Peyer's patch (tissue), 4 donors: ENCODE data around the gene SLC66A2. TPM values are rescaled to one million over a fixed set of nuclear protein-coding genes. Genes with fewer than 3 reads are reported as not detected.

Experiments used
- DNase-seq, 3 donors: peaks; one replicate each; pipeline ENCODE4 v3.0.0-alpha.2; 2017 to 2019
- H3K27ac ChIP-seq, 4 donors: fragments of 200-600 bp; sonication (generic); one replicate each; pipeline ENCODE4 v1.5.1; 2016 to 2019
- H3K27me3 ChIP-seq, 2 donors: fragments of 200-600 bp; sonication (generic); one replicate each; pipeline ENCODE4 v1.5.1; 2019
- H3K36me3 ChIP-seq, 3 donors: fragments of 200-600 bp; sonication (generic); one replicate each; pipeline ENCODE4 v1.5.1; 2016 to 2019
- H3K4me1 ChIP-seq, 4 donors: fragments of 200-600 bp; sonication (generic); one replicate each; pipeline ENCODE4 v1.5.1; 2016 to 2019
- H3K4me3 ChIP-seq, 4 donors: fragments of 200-600 bp; sonication (generic); 1 replicate in 3 of 4; 2 replicates in 1 of 4; pipeline ENCODE4 v1.5.1; 2016 to 2019; ENCODE audit warnings: mild to moderate bottlenecking in 1 of 4
- H3K9me3 ChIP-seq, 4 donors: fragments of 200-600 bp; sonication (generic); one replicate each; pipeline ENCODE4 v1.5.1; 2016 to 2019; ENCODE audit warnings: mild to moderate bottlenecking in 1 of 4
- POLR2A ChIP-seq, 2 donors: fragments of 450-650 bp; IDR thresholded peaks; one replicate each; pipeline ENCODE4 v1.5.1; 2017; ENCODE audit warnings: antibody characterized with exemption in 2 of 2, mild to moderate bottlenecking in 2 of 2, moderate library complexity in 2 of 2
- total RNA-seq, 4 donors: library from RNA; depleted of rRNA; stranded (reverse); fragments of >200 nt; gene quantifications; one replicate each; pipeline ENCODE4 v1.1.0, GENCODE V29; 2016
- TF ChIP-seq, protein P1 (sequence below), 6 experiments: fragments of 450-650 bp in 4 of 6; fragments of 200-600 bp in 2 of 6; sonication (generic) in 1 of 6; IDR thresholded peaks; one replicate each; pipeline ENCODE4 v1.5.1; 2017 to 2019; ENCODE audit warnings: antibody characterized with exemption in 6 of 6, mild to moderate bottlenecking in 3 of 6, moderate library complexity in 1 of 6

The SLC66A2 gene
- total RNA-seq, 4 donors from 2014 or later: 28.0 to 41.4 (median 34.9) TPM

DNA sequence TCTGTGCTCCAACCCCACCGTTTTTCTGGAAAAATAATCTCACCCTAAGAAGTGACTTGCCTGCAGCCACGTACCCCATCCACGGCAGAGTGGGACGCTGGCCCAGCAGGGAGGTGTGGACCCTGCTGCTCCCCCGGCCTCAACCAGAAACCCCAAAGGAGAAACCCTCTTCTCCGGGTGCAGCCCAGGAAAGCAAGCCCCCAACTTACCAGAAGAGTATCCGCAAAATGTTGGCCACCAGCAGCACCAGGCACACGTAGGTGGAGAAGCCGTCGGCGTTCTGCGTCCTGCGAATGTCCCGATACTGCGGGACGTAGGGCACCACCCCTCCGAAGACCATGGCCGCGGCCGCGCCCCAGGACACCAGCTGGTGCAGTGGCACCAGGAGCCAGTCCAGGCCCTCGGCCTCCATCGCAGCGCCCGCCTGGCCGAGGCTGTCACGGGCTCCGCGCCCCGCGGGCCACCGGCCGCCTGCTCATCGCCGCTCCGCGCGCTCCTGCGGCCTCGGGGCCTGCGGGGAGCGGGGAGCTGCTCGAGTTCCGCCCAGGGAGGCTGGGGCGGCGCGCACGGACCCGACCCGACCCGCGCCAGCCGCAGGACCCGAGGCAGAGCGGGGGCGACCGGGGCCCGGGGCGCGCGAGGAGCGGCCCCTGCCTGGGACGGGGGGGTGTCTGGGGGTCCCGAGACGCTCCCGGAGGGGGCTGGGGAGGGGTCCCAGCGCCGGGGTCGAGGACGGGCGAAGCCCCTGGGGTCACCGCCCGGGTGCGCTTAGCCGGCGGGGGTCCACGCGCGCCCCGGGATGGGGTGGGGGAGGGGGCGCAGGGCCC, 725 bp downstream of the SLC66A2 start:
- peaks cover 0 to 5% (median 0%) of the 10 kb centered on the region in 3 donors for H3K36me3 ChIP-seq
- H3K27ac ChIP-seq: peak overlapping the region; percentile 84 to 88 (median 88)
- no peaks in the 10 kb centered on the region for H3K9me3 ChIP-seq
- TF ChIP-seq, protein P1, sequence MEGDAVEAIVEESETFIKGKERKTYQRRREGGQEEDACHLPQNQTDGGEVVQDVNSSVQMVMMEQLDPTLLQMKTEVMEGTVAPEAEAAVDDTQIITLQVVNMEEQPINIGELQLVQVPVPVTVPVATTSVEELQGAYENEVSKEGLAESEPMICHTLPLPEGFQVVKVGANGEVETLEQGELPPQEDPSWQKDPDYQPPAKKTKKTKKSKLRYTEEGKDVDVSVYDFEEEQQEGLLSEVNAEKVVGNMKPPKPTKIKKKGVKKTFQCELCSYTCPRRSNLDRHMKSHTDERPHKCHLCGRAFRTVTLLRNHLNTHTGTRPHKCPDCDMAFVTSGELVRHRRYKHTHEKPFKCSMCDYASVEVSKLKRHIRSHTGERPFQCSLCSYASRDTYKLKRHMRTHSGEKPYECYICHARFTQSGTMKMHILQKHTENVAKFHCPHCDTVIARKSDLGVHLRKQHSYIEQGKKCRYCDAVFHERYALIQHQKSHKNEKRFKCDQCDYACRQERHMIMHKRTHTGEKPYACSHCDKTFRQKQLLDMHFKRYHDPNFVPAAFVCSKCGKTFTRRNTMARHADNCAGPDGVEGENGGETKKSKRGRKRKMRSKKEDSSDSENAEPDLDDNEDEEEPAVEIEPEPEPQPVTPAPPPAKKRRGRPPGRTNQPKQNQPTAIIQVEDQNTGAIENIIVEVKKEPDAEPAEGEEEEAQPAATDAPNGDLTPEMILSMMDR (IDR thresholded peaks at IDR 0.05): no peak
- TF ChIP-seq POLR2A (IDR thresholded peaks at IDR 0.05): peak; percentile 11 to 45
- H3K27me3 ChIP-seq: no peaks in the 10 kb centered on the region
- DNase-seq: peak in 2 of 3 donors; percentile 53 to 73
- H3K4me1 ChIP-seq: peaks cover 0 to 39% (median 16%) of the 10 kb centered on the region in 4 donors
- peak overlapping the region; percentile 90 to 99 (median 95) for H3K4me3 ChIP-seq

- H3K4me1 ChIP-seq: peaks cover 0 to 39% (median 16%) of the 10 kb centered on the region in 4 donors
- peak overlapping the region in 3 of 4 donors; percentile 32 to 88 (median 84) for H3K27ac ChIP-seq
Measured at GRCh38 chr18:79949697-79950487, 1.6 kb downstream of the SLC66A2 start.

DNA sequence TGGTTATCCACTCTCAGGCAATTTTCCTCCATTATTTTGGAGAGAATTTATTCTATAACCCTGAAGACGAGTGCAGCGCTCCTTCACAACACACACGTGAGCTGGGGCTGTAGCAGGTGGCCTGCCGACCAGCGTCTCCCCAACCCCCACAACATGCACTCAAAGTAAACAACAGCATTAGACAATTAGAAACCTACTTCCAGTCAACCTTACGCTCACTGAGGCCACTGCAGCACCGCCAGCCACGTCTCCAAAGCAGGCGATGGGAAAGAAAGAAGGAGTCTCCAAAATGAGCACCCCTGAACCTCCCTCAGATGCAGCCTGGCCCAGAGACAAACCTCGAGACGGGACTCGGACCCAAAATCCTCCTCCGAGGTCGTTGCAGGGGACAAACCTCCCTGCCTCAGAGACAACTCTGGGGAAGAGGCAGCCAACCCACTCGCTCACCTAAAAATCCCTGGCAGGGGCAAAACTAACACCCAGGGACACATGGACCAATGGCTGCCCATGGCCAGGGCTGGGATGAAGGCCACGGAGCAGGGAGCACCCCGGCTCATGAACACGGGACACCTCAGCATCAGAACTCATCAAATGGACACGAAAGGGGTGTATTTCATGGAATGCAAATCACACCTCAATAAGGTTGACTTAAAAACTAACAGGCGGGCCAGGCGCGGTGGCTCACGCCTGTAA, 2.6 kb downstream of the SLC66A2 start:
- Histone ChIP-seq H3K27ac (no peak overlapping the region), H3K9me3 (no peaks in the 10 kb centered on the region), H3K4me1 (peaks cover 0 to 49% (median 16%) of the 10 kb centered on the region in 4 donors), H3K27me3 (no peaks in the 10 kb centered on the region), H3K36me3 (peaks cover 0 to 5% (median 0%) of the 10 kb centered on the region in 3 donors), H3K4me3 (peak overlapping the region in 1 of 4 donors; percentile 0)
- no peak for TF ChIP-seq POLR2A (IDR thresholded peaks at IDR 0.05)
- TF ChIP-seq, protein P1 (IDR thresholded peaks at IDR 0.05): no peak
- peak in 1 of 3 donors; percentile 41 for DNase-seq

More at GRCh38 chr18:79949697-79950487, 1.6 kb downstream of the SLC66A2 start:
- Histone ChIP-seq H3K9me3 (no peaks in the 10 kb centered on the region), H3K4me3 (peak overlapping the region; percentile 90 to 99 (median 95)), H3K27me3 (no peaks in the 10 kb centered on the region), H3K36me3 (peaks cover 0 to 5% (median 0%) of the 10 kb centered on the region in 3 donors)
- TF ChIP-seq POLR2A (IDR thresholded peaks at IDR 0.05): no peak
- TF ChIP-seq, protein P1 (IDR thresholded peaks at IDR 0.05): no peak
- peak; percentile 36 to 71 (median 70) for DNase-seq

DNA sequence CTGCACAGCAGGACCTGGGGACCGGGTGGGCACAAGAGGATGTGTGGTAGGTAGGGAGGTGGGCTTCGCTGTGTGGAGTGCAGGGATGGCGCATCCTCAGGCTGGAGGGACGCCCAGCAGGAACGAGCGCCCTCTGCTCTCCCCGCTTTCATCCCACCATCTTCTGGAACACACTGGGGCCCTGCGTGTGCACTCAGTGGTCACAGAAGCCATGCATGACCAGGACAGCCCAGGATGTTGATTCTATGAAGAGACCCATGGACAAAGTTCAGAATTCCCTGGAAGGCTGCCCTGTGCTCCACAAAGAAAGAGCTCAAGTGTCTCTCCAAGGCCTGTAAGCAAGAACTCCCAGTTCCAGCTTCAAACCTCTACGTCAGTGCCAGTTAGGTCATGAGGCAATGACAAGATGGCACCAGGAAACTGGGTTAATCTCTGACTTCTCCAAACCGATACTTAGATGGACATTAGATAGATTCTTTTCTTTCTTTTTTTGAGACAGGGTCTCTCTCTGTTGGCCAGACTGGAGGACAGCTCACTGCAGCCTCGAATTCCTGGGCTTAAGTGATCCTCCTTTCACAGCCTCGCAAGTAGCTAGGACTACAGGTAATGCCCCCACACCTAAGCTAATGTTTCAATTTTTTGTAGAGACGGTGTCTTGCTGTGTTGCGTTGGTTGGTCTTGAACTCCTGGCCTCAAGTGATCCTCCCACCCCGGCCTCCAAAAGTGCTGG, 3.4 kb downstream of the SLC66A2 start:
- Histone ChIP-seq H3K9me3 (no peaks in the 10 kb centered on the region), H3K27me3 (no peaks in the 10 kb centered on the region), H3K4me1 (peaks cover 0 to 57% (median 16%) of the 10 kb centered on the region in 4 donors), H3K27ac (no peak overlapping the region), H3K4me3 (no peak overlapping the region), H3K36me3 (peaks cover 0 to 5% (median 0%) of the 10 kb centered on the region in 3 donors)
- TF ChIP-seq, protein P1 (IDR thresholded peaks at IDR 0.05): no peak
- TF ChIP-seq POLR2A (IDR thresholded peaks at IDR 0.05): no peak
- DNase-seq: peak in 1 of 3 donors; percentile 47
